Bronchial epithelial cell (primary cell): Measurements from ENCODE around the gene GGPS1. TPM values are rescaled to one million over a fixed set of nuclear protein-coding genes. Genes with fewer than 3 reads are reported as not detected.

Experiments
- DNase-seq: peaks from one replicate; pipeline ENCODE4 v3.0.0-alpha.2; 2010; ENCODE audit warnings: low read depth
- FAIRE-seq: peaks from 2 replicates; lab custom pipeline; 2011; peaks lifted over from hg19 to GRCh38; lab: Jason Lieb, UNC
- H3K27me3 ChIP-seq: 2 replicates; pipeline ENCODE4 v1.5.1; 2011; ENCODE audit warnings: low read length; ENCODE audit not compliant: control insufficient read depth, insufficient read depth
- H3K36me3 ChIP-seq: 2 replicates; pipeline ENCODE4 v1.5.1; 2011; ENCODE audit warnings: low read length; ENCODE audit not compliant: control insufficient read depth, insufficient read depth
- H3K4me3 ChIP-seq: 2 replicates; pipeline ENCODE4 v1.5.1; 2011; ENCODE audit warnings: mild to moderate bottlenecking, low read depth, low read length, control low read depth
- CTCF ChIP-seq: IDR thresholded peaks from 2 replicates; pipeline ENCODE4 v1.5.1; 2011; ENCODE audit warnings: mild to moderate bottlenecking, moderate library complexity, low read length, control low read depth, inconsistent platforms; ENCODE audit not compliant: insufficient read depth, severe bottlenecking
- total RNA-seq: library from RNA; depleted of rRNA; stranded (reverse); fragments of >200 nt; gene quantifications from 2 replicates; pipeline ENCODE4 v1.2.1, GENCODE V29; 2014

Gene GGPS1
- total RNA-seq, 1 donor from 2014 or later, result 21.6 TPM

GRCh38 chr1:235327559-235328270 is 655 bp upstream of the GGPS1 start, which contains the start of gene ARID4B:
Gene ARID4B (minus strand): TSS chr1:235328179. CDS start chr1:235326919, 1,260 bp downstream.
- DNase-seq, result no peak

GRCh38 chr1:235329139-235329902 is 951 bp downstream of the GGPS1 start:
- no peaks in the 10 kb centered on the region for H3K36me3 ChIP-seq
- H3K4me3 ChIP-seq, result peak overlapping the region; percentile 59
- H3K27me3 ChIP-seq, result no peaks in the 10 kb centered on the region
- DNase-seq (peak; percentile 47), FAIRE-seq (no peak)
- peak; percentile 19 for TF ChIP-seq CTCF

More at GRCh38 chr1:235327559-235328270, 655 bp upstream of the GGPS1 start, which contains the start of gene ARID4B:
- H3K27me3 ChIP-seq, result no peaks in the 10 kb centered on the region
- no peaks in the 10 kb centered on the region for H3K36me3 ChIP-seq
- FAIRE-seq, result no peak
- H3K4me3 ChIP-seq, result peak within 1 kb of the TSS; percentile 89
- no peak for TF ChIP-seq CTCF

GRCh38 chr1:235330918-235331285 is 2.5 kb downstream of the GGPS1 start:
- no peaks in the 10 kb centered on the region for H3K27me3 ChIP-seq
- H3K36me3 ChIP-seq, result no peaks in the 10 kb centered on the region
- no peak for TF ChIP-seq CTCF
- DNase-seq (no peak), FAIRE-seq (no peak)
- H3K4me3 ChIP-seq, result no peak overlapping the region

- Histone ChIP-seq H3K4me3 (no peak overlapping the region), H3K27me3 (no peaks in the 10 kb centered on the region), H3K36me3 (no peaks in the 10 kb centered on the region)
- TF ChIP-seq CTCF, result no peak
- no peak for DNase-seq
- FAIRE-seq, result no peak
Measured at GRCh38 chr1:235331401-235331800, 3.0 kb downstream of the GGPS1 start.

- Histone ChIP-seq H3K4me3 (no peak overlapping the region), H3K27me3 (no peaks in the 10 kb centered on the region), H3K36me3 (peaks cover 3% of the 10 kb centered on the region)
- no peak for TF ChIP-seq CTCF
- FAIRE-seq (no peak), DNase-seq (no peak)
Measured at GRCh38 chr1:235336903-235337302, 8.5 kb downstream of the GGPS1 start.
